RWPE1 (cell line): ENCODE data around the gene KRTCAP3.

Source experiments
- CTCF ChIA-PET: fragments of 350-600 bp; sonication (Branson Sonifier 250); formaldehyde crosslinking; extraction: SDS; loops from one replicate; lab custom pipeline; 2021; lab: Yijun Ruan, JAX
- POLR2A ChIA-PET: fragments of 400-600 bp; formaldehyde crosslinking; extraction: SDS; loops from one replicate; lab custom pipeline; 2020; ENCODE audit warnings: antibody characterized with exemption; ENCODE audit not compliant: low non-redundant PET; lab: Yijun Ruan, JAX
- DNase-seq: peaks from one replicate; pipeline ENCODE4 v3.0.0; 2012; ENCODE audit warnings: low spot score
- H3K27ac ChIP-seq: fragments of 450-650 bp; 2 replicates; pipeline ENCODE4 v1.5.1; 2017
- CTCF ChIP-seq: fragments of 450-650 bp; conservative IDR thresholded peaks from 2 replicates; pipeline ENCODE4 v1.5.1; 2017; ENCODE audit warnings: low read depth, mild to moderate bottlenecking

Gene KRTCAP3

GRCh38 chr2:27471961-27472360, 29.8 kb downstream of the KRTCAP3 start:
- CTCF ChIA-PET: no interaction called here
- H3K27ac ChIP-seq: no peak overlapping the region
- DNase-seq: no peak
- TF ChIP-seq CTCF: no peak
- POLR2A ChIA-PET: no interaction called here

GRCh38 chr2:27485496-27485895, 43.3 kb downstream of the KRTCAP3 start:
- no peak for TF ChIP-seq CTCF
- H3K27ac ChIP-seq: no peak overlapping the region
- CTCF ChIA-PET: no interaction called here
- DNase-seq: no peak
- POLR2A ChIA-PET: no interaction called here

- CTCF ChIA-PET: no interaction called here
- POLR2A ChIA-PET: no interaction called here
- TF ChIP-seq CTCF: no peak
- peak overlapping the region; percentile 57 for H3K27ac ChIP-seq
- peak; percentile 20 for DNase-seq
Measured at GRCh38 chr2:27489118-27489497, 46.9 kb downstream of the KRTCAP3 start.

GRCh38 chr2:27489498-27490397, 47.6 kb downstream of the KRTCAP3 start, which contains the start of gene IFT172:
Gene IFT172 (minus strand): TSS chr2:27489743. CDS start chr2:27489653, 90 bp downstream.
- peak within 1 kb of the TSS; percentile 57 for H3K27ac ChIP-seq
- no peak for TF ChIP-seq CTCF
- ChIA-PET POLR2A (no interaction called here), CTCF (no interaction called here)
- DNase-seq: peak; percentile 97

GRCh38 chr2:27492557-27492956, 50.4 kb downstream of the KRTCAP3 start:
- DNase-seq: no peak
- TF ChIP-seq CTCF: no peak
- ChIA-PET POLR2A (no interaction called here), CTCF (no interaction called here)
- H3K27ac ChIP-seq: no peak overlapping the region

- POLR2A ChIA-PET: no interaction called here
Measured at GRCh38 chr2:27493948-27494283, 51.7 kb downstream of the KRTCAP3 start.

More at GRCh38 chr2:27493948-27494283, 51.7 kb downstream of the KRTCAP3 start:
- CTCF ChIA-PET: no interaction called here
- no peak for TF ChIP-seq CTCF
- no peak for DNase-seq
- H3K27ac ChIP-seq: no peak overlapping the region
